HG03520 (cell line): ENCODE measurements around the gene CBLB.
A peak's percentile ranks its signal among the peaks of the same experiment; 100 is the strongest.

Source experiments
- ATAC-seq: cut with Tn5 transposase; IDR thresholded peaks from one replicate; pipeline ENCODE4 v1.9.1; 2021; ENCODE audit warnings: mild to moderate bottlenecking, moderate library complexity; ENCODE audit not compliant: unreplicated experiment

Gene CBLB

DNA sequence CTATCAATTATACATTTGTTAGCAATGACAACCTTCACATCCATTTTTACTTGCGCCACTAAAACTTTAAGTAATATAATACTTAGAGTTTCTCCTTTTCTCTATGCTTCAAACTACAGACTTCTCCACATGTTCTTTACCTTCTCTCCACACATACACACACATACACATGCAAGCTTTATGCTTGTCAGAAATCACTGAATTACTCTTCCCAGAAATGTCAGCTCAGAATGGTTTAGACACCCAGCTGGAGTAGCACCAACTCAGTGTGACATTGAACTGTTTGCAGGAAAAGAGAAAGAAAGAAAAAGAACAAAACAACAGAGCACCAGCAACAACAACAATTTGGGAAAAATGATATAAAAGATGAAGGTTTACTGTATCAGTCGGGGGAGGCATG, 20.9 kb downstream of the CBLB start:
- no peak for ATAC-seq

DNA sequence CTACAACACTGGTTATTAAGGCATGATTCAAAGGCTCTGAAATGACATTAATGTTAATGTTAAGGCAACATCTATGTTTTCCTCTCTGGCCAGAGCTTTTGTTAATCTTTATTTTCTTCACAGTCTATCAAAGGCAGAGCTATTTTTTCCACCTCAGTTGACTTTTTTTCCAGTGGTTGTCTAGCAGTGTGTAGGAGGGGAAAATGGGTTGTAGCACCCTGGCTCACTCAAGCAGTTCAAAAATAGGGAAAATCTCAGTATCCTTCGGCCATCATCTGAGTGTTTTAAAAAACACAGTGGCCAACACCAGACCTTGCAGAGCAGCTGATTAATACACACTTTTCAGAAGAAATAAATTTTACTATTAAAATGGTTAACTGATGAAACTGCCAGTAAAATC, 21.4 kb downstream of the CBLB start:
- ATAC-seq, result no peak

DNA sequence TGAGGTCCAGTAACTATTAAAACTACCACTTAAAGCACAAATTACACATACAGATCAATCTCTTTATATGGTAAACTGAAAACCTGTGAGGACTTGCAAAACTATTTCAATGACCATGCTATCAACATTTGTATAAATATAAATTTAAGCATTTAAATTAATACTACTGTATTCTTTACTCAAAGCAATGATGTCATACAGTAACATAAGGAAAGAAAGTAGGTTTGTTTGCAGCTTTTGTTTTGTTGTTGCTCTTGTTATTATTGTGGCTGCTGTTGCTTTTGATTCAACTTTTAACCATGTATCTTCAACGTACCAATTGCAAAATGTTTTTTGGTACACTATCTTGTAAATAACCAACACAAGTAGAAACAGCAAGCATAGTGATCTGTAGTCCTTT, 22.0 kb downstream of the CBLB start:
- ATAC-seq, result no peak

DNA sequence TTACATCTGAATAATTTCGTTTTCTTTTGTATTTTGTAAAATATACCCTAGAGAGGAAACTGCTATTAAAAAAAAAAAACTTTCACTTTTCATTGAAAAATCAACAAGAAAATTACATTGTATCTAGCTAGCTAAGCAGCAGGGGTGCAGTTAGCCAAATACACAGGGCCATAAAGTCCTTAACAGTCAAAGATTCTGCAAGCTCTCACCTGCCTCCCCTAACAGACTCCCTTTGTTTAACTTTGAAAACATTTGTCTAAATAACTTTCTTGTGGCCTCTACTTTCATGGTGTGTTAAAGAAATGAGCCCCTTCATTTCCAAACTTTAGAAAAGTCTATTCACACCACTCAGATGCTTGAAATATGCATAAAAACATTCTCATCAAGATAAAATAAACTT, 23.3 kb downstream of the CBLB start:
- no peak for ATAC-seq

DNA sequence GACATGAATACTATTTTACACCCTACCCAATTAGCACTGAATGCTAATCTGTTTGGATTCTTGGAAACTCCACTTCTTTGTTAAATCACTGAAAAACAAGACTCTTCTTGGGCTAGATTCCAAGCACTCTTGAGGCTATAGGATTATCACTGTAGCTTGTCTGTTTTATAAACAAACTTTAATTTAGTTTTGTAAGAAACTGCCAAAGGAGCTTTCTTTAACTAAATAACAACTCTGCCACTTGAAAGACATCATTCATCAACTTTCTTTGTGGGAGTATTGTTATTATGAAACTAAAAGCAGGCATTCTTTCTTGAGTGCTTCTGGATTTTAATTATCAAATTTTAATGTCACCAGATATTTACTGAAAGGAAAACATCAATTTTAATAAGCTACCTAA, 24.1 kb downstream of the CBLB start:
- no peak for ATAC-seq

DNA sequence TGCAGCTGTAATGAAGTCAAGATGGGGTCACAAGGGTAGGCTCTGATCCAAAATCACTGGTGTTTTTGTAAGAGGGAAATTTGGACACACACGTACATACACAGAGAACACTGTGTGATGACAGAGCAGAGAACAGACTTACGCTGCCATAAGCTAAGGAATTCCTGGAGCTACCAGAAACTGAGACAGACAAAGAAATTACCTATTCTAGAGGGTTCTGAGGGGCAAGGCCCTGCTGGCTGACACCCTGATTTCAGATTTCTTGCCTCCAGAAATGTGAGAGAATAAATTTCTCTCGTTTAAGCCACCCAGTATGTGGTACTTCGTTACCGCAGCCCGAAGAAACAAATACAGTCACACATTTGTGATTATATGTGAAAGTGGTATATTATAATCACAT, 24.8 kb downstream of the CBLB start:
- ATAC-seq, result no peak

DNA sequence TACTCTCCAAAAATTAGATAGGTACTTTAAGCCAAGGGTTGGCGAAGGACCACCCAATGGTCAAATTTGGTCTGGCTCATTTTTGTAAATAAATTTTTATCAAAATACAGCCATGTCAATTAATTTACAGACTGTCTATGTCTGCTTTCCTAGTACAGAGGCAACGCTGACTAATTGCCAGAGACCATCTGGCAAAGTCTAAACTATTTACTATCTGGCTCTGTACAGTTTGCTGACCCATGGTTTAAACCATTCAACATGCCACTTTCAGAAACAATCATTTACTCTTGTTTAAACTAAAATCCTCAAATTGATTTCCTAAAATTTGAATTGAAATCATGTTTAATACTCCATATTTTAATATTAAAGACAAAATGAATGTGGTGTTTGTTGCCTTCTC, 25.9 kb downstream of the CBLB start:
- no peak for ATAC-seq

DNA sequence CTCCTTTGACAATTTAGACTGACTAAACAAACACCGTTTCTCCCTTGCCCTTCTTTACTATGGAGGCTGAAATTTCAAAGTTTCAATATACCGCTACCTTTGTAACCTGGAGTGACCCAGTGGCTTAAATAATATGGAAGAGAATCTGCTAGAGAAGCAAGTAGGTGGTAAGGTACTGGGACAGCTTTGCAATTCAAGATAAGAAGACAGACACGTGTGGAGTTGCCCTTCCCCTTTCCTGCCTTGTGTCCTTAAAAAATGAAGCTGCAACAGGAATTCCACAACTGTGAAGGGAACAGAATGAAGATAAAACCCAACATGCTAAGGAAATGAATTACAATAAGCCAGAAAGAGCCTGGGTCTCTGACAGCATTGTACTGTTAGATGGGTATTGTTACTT, 26.4 kb downstream of the CBLB start:
- ATAC-seq, result no peak

DNA sequence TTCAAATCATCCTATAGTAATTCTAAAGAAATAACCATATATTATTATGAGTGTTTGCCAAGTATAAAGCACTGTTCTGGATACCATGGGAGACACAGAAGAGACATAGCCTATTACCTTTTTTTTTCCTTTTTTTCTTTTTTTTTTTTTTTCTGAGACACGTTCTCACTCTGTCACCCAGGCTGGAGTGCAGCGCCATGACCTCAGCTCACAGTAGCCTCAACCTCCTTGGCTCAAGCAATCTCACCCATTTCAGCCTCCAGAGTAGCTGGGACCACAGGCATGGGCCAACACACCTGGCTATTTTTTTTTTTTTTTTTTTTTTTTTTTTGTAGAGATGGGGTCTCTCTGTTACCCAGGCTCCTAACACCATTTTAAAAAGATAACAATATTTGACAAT, 30.9 kb downstream of the CBLB start:
- ATAC-seq, result no peak

DNA sequence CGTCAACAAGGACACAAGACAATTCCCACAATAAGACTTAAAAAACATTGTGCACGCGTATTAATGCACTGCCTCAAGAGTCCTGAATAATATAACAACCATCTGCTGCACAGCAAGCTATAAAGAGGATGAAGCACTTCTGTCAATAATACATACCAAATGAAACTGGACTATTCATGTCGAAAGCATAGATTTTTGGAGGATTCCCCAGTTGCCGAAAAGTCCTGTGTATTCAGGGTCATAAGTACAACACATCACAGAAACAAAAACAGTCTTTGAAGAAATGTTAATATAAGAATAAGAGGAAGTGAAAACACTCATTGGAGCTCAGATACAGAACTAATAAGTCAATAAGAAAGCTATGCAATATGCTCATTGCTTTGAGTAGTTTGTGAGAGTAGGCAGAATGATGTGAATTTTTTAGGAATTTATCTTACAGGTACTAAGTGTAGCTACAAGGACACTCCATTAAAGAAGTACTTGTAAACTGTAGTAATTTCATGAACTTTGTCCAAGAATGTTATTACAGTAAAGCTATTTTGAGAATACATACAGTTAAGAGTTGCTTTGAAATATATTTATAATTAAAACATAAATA, 31.6 kb downstream of the CBLB start:
- peak; percentile 90 for ATAC-seq

DNA sequence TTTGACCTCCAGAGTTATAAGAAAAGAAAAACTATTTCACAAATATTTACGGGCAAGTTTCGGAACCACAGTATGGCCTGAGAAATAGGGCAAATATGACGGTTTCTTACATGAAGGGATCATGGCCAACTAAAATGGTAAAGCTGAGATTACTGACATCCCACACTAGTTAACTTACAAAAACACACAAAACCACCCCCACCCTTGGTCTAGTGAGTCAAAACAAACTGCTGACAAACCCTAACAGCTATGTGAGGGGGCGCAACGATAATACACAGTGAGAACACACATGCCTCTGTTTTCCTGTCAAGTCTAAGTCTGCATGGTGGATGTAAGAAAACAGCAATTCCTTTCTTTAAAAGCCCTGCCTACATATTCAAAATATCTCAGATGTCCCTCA, 32.3 kb downstream of the CBLB start:
- peak; percentile 50 for ATAC-seq

DNA sequence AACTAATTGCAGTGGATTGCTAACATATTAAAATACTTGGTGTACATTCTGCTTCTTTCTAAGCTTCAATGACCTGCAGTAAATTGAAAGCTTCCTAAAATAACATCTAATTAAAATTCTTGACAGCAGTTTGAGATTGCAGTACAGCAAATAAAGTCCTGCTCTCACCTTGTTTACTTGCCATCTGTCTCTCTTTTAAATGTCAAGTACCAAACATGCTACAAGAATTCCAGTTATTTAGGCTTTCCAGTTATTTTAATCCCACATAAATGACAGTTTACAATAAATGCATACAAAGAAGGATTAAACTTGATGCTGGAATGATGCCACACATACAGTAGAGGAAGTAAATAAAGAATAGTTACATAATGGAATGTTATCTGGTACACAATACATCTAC, 33.2 kb downstream of the CBLB start:
- no peak for ATAC-seq

DNA sequence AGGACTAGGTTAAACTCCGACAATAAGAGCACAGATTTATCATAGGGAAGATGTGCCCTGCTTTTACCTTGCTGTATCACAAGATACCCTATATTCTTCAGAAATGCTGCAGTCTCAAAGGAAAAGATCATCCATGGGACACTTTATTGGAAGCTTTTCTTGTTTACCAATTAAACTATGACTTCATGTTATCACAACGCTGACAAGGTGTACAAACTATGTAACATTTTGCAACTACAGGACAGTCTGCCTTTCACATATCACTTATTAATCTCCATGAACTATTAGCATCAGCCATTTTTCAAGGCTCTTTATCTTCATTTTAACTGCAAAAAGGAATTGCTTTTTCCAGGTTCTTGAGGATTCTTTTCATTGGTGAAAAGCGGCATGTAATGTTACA, 34.0 kb downstream of the CBLB start:
- no peak for ATAC-seq

DNA sequence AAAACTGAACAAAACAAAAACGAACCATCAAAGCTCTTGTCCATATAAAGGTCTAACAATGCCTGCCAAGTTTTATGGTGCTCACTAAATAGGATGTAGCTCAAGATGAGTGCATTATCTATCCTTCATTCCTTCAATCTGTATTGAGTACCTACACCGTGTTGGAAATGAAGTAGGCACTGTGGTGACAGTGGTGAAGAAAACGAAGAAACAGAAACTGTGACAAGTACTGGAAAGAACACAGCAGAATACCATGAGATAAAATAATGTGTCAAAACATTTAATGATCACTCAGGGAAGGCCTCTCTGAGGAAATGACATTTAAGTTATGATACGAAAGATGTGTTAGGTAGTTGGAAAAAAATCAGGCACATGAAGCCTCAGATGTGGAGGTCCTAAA, 36.2 kb downstream of the CBLB start:
- no peak for ATAC-seq

DNA sequence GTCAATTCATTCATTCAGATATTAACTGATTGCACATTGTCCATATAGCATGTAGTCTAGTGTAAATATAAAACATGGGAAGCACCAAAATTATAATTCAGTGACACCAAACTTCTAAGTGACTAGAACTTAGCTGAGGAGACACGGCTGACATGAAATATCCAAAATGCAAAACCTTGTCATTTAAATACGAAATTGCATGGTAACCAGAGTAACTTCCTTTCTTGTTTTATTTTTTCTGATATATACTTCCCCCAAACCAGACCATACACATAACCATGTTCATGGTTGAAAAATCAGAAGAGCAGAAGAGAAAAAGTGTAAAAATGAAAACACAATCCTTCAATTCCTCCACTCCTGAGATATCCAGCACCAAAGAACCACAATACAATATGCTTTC, 38.0 kb downstream of the CBLB start:
- no peak for ATAC-seq

DNA sequence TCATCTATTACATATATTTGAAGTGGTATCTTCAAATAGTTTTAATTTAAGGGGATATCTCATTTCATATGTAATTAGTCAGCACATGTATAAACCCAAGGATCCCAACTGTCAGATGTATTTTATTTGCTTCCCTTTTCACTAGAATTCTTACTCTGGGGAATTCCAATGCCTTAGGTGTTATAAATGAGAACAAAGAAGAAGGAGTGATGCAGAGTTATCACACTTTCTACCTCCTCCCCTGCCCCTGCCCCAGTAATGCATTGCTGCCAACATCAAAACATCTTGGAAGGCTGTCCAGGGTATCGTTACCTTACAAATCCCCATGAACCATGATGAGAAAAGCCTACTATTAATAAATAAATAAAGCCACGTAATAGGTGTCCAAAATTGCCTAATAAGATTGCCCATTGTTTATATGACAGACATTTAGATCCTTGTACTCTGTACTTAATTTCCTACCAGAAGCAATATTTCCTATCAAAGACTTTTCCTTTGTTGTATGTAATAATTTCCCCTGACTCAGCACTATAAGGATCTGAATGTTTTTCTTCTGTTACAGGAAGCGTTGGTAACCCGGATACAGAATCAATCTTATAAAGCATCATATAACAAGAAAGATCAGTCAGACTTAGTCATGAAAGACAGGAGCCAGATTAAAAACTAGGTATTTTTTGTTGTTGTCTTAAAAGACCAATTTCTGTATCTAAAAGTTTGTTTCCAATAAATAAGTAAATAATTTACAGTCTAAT, 38.8 kb downstream of the CBLB start:
- no peak for ATAC-seq

DNA sequence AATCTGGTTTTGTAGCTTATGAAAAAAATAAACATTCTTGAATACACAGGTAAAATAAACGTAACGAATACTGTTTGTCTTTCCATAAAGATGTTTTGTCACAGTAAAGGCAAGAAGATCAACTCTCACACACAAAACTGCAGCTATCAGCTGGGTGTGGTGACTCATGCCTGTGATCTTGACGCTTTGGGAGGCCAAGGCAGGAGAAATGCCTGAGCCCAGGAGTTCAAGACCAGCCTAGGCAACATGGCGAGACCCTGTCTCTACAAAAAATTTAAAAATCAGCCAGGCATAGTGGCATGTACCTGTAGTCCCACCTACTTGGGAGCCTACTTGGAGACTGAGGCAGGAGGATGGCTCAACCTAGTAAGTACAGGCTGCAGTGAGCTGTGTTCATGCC, 39.6 kb downstream of the CBLB start:
- no peak for ATAC-seq

DNA sequence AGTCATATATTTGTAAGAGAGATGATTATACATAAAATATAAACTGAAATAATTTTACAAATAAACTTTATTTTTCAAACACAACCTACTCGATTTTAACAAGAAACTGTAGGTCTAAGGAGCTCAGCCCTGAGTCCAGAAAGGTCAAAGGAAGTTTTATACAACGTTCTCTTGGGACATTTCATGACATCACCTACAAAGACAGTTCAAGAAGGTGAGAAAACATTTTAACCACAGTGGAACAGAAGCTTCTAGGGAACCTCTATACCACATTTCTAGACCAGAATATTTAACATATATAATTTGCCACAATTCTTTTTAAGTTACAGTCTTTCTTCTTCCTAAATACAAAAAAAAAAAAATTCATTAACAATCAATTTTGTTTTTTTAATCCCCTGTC, 40.1 kb downstream of the CBLB start:
- ATAC-seq, result no peak

DNA sequence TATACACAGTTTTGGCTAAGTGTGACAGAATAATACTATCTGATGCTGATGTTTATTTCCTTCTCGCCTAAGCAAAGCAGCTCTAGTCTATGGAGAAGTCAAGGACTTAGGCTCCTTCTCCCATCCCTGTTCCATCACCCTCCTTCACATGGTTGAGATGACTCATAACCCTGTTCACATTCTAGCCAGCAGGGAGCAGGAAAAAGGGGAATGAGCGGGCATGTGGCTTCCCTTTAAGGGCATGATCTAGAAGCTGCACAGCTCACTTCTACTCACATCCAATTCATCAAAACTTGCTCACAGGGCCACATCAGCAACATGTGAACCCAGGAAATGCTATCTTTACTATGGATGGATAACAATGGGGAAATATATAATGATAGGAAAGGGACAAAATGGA, 40.9 kb downstream of the CBLB start:
- no peak for ATAC-seq

DNA sequence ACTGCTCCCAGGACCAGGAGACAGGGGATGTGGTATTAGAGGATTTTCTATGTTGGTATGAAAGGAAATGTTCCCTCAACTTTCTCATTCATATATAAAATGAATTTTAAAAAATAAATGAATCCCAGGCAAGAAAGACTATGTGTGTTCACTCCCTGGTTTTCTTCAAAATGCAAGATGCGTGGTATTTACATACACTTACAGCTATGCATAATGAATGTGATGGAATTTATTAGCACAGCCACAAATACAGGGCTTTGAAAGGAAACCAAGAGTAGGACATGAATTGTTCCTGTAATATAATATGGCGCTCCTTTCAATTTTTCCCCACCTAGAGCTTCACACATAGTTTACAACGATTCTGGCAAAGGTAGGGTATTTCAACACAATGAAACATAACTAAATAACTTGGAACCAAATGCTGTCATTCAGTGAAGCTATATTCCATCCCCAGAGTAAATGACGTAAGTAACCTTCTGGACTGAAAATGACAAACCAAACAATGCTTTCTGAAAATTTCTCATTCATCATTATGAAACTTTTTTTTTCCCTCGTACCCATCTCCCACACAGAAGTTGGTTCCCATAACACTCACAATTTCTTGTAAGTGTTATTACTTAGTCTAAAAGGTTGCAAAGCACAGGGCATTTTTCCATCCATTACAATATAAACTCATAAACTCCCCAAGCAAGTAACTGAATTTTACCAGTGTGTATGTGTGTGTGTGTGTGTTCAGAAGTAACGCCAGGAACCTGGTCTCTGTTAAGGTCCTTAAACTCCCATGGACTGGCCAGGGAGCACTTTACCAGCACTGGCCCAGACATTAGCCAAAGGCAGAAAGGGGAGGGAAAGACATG, 41.8 kb downstream of the CBLB start:
- no peak for ATAC-seq

DNA sequence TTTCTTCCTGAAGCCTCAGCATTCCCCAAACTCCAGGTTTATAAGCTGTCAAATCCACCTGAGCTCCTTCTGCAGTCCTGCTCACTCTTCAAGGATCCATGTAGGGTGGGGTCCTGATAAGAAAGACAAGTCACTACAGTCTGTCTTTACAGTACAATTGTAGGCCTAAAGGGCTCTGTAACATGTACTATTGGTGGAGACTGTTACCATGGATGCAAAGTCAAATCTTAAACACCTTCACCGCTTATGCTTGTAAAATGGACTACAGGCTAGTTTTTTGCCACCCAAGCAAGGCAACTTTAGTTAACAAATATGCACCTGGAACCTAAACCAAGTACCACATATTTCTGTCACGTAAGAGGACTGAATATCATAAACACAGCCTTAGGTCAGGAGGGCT, 44.7 kb downstream of the CBLB start:
- no peak for ATAC-seq
